Thyroid gland (tissue), 4 donors: ENCODE measurements around the gene TMEM259.

Experiments used
- POLR2A ChIP-seq, 2 donors: fragments of 450-650 bp; IDR thresholded peaks; one replicate each; pipeline ENCODE4 v1.6.1; 2017; ENCODE audit warnings: antibody characterized with exemption in 2 of 2, mild to moderate bottlenecking in 2 of 2, moderate library complexity in 1 of 2
- TF ChIP-seq, protein P1 (sequence below), 6 experiments: fragments of 200-600 bp in 3 of 6; fragments of 450-650 bp in 3 of 6; sonication (generic) in 3 of 6; IDR thresholded peaks; one replicate each; pipeline ENCODE4 v1.5.1; 2016 to 2019; ENCODE audit warnings: antibody characterized with exemption in 6 of 6, mild to moderate bottlenecking in 2 of 6, inconsistent platforms in 1 of 6, moderate library complexity in 1 of 6

DNA sequence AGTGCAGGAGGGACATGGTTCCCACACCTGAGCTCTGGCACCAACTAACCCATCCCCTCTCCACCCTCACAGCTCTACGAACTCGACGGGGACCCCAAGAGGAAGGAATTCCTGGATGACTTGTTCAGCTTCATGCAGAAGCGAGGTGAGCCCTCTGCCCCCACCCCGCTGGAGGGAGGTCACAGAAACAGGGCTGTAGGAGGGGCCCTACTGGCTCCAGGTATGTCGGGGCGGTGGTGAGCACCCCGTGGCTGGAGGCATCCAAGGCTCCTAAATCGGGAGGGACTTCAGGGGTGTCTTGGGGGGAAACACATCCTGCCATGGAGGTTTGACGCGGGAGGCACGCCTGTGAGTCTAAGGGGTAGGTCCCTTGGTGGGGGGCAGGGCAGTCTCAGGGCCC lies 60.9 kb downstream of the TMEM259 start:
- TF ChIP-seq, protein P1, sequence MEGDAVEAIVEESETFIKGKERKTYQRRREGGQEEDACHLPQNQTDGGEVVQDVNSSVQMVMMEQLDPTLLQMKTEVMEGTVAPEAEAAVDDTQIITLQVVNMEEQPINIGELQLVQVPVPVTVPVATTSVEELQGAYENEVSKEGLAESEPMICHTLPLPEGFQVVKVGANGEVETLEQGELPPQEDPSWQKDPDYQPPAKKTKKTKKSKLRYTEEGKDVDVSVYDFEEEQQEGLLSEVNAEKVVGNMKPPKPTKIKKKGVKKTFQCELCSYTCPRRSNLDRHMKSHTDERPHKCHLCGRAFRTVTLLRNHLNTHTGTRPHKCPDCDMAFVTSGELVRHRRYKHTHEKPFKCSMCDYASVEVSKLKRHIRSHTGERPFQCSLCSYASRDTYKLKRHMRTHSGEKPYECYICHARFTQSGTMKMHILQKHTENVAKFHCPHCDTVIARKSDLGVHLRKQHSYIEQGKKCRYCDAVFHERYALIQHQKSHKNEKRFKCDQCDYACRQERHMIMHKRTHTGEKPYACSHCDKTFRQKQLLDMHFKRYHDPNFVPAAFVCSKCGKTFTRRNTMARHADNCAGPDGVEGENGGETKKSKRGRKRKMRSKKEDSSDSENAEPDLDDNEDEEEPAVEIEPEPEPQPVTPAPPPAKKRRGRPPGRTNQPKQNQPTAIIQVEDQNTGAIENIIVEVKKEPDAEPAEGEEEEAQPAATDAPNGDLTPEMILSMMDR (IDR thresholded peaks at IDR 0.05): no peak
- TF ChIP-seq POLR2A (IDR thresholded peaks at IDR 0.05): no peak
